Tibial nerve (tissue), 4 donors: ENCODE results near the gene HNRNPAB. TPM values are rescaled to one million over a fixed set of nuclear protein-coding genes. Genes with fewer than 3 reads are reported as not detected.

Source experiments
- DNase-seq, 2 donors: peaks; one replicate each; pipeline ENCODE4 v3.0.0-alpha.2; 2019; ENCODE audit warnings: low spot score in 2 of 2
- H3K27ac ChIP-seq, 4 donors: fragments of 200-600 bp; sonication (generic) in 3 of 4; one replicate each; pipeline ENCODE4 v1.5.1; 2017 to 2019; ENCODE audit warnings: mild to moderate bottlenecking in 1 of 4
- H3K27me3 ChIP-seq, 2 donors: fragments of 200-600 bp; sonication (generic) in 1 of 2; one replicate each; pipeline versions ENCODE4 v1.5.1 to v1.6.0; 2017 to 2019
- H3K36me3 ChIP-seq, 3 donors: fragments of 200-600 bp; sonication (generic); one replicate each; pipeline ENCODE4 v1.5.1; 2018 to 2019
- H3K4me1 ChIP-seq, 4 donors: fragments of 200-600 bp; sonication (generic) in 3 of 4; one replicate each; pipeline ENCODE4 v1.5.1; 2017 to 2019
- H3K4me3 ChIP-seq, 4 donors: fragments of 200-600 bp; sonication (generic) in 3 of 4; one replicate each; pipeline ENCODE4 v1.5.1; 2017 to 2019; ENCODE audit warnings: mild to moderate bottlenecking in 1 of 4, moderate library complexity in 1 of 4
- H3K9me3 ChIP-seq, 4 donors: fragments of 200-600 bp; sonication (generic) in 3 of 4; one replicate each; pipeline ENCODE4 v1.5.1; 2017 to 2019
- EP300 ChIP-seq, 2 donors: sonication (generic); formaldehyde crosslinking; IDR thresholded peaks; one replicate each; pipeline ENCODE4 v1.6.1; 2017; ENCODE audit warnings: antibody characterized with exemption in 2 of 2, mild to moderate bottlenecking in 1 of 2
- POLR2A ChIP-seq, 2 donors: fragments of 450-650 bp; IDR thresholded peaks; one replicate each; pipeline ENCODE4 v1.6.1; 2017; ENCODE audit warnings: antibody characterized with exemption in 2 of 2, mild to moderate bottlenecking in 2 of 2, moderate library complexity in 2 of 2
- WGBS, 2 donors: methylation state at CpG; one replicate each; pipeline ENCODE4 v1.1.5; 2018; 5-methylcytosine and 5-hydroxymethylcytosine counted together
- total RNA-seq, 4 donors: library from RNA; depleted of rRNA; stranded (reverse); fragments of >200 nt; gene quantifications; one replicate each; pipeline ENCODE4 v1.1.0, GENCODE V29; 2016
- TF ChIP-seq, protein P1 (sequence below), 5 experiments: fragments of 200-600 bp in 3 of 5; fragments of 450-650 bp in 2 of 5; sonication (generic) in 3 of 5; IDR thresholded peaks; one replicate each; pipeline ENCODE4 v1.5.1; 2016 to 2019; ENCODE audit warnings: antibody characterized with exemption in 5 of 5, mild to moderate bottlenecking in 3 of 5, moderate library complexity in 2 of 5

The HNRNPAB gene
- total RNA-seq, 4 donors from 2014 or later: 92.0 to 135 (median 122) TPM

DNA sequence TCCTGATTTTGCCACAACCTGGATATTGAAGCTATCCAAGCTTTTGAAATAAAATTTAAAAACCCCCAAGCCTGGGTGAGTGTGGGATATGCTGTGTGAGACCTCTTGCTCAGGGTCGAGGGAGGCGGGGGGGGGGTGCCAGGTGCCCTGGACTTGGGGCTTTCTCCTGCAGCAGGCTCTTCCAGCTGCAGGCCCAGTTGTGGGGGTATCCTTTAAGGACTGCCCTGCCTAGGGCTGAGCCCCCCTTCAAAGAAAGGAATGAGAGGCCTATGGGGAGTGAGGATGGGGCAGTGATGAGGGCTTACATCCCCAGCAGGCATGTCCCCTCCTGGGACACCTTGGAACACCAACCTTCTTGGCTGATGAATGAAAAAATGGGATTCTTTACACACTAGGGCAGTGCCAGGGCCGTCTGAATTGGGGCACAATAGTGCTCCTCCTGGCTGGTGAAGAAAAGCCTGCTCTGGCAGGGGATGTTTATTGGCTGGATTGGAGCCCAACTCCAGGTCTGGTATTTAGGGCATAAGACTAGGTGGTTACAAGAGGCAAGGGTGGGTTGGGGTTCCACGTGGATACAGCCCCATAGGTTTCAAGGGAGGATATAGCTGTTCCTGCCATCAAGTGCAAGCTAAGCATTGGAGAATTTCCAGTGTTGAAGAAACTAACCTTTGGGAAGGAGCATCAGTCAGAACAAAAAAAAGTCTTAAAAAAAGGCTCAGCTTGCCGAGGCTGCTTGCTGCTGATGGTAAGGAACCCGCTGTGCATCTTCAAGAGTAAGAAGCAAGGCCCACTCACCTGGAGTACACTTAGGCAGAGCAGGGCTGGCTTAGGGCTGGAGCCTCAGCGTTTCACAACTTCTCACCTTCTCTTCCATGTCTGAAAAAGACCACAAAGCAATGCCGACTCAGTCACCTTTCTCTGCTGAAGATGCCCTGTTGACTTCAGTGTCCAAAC is 7.0 kb downstream of the HNRNPAB start:
- Histone ChIP-seq H3K9me3 (no peaks in the 10 kb centered on the region), H3K36me3 (peaks cover 0 to 98% (median 46%) of the 10 kb centered on the region in 3 donors), H3K4me3 (no peak overlapping the region), H3K4me1 (peaks cover 0 to 31% (median 11%) of the 10 kb centered on the region in 4 donors), H3K27ac (no peak overlapping the region), H3K27me3 (no peaks in the 10 kb centered on the region)
- TF ChIP-seq, protein P1, sequence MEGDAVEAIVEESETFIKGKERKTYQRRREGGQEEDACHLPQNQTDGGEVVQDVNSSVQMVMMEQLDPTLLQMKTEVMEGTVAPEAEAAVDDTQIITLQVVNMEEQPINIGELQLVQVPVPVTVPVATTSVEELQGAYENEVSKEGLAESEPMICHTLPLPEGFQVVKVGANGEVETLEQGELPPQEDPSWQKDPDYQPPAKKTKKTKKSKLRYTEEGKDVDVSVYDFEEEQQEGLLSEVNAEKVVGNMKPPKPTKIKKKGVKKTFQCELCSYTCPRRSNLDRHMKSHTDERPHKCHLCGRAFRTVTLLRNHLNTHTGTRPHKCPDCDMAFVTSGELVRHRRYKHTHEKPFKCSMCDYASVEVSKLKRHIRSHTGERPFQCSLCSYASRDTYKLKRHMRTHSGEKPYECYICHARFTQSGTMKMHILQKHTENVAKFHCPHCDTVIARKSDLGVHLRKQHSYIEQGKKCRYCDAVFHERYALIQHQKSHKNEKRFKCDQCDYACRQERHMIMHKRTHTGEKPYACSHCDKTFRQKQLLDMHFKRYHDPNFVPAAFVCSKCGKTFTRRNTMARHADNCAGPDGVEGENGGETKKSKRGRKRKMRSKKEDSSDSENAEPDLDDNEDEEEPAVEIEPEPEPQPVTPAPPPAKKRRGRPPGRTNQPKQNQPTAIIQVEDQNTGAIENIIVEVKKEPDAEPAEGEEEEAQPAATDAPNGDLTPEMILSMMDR (IDR thresholded peaks at IDR 0.05): no peak
- TF ChIP-seq EP300 (IDR thresholded peaks at IDR 0.05): no peak
- DNase-seq: no peak
- 68 to 75% methylated on average over 8 of the region's 8 CpGs for WGBS, 2 donors

DNA sequence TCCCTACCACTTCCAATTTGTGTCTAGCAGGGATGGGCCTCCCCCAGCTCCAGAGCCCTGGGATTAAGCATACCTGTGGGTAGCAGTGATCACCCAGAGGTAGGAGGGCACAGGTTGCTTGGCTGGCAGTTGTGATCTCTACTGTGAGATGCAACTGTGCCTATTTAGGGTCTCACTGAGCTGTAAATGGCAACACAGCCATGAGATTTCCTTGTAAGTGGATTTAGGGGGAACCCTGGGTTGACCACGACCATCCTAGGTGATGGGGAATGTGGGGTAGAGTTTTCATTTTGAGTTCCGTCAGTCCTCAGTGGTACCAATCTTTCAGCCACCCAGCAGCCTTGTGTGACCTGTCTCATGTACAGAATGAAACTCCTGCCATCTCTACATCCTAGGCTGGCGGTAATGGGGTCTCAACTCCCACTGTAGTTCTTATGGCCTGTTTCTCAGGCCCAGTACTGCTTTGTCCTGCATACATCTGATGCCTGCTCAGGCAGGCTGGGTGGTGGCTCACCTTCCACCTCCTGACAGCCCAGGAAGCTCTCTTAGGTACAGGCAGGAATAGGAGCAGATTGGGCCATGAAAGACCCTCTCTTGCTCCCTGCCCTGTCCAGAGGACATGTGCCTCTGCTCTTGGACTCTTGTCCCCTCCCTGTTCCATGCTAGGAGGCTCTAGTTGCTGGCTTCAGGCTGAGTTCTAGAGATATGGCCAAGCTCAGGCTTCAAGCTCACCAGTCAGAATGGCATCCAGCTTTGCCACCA is 8.1 kb downstream of the HNRNPAB start:
- Histone ChIP-seq H3K27me3 (no peaks in the 10 kb centered on the region), H3K9me3 (no peaks in the 10 kb centered on the region), H3K36me3 (peaks cover 0 to 100% (median 39%) of the 10 kb centered on the region in 3 donors), H3K4me1 (peaks cover 0 to 20% (median under 1%) of the 10 kb centered on the region in 4 donors), H3K4me3 (no peak overlapping the region), H3K27ac (no peak overlapping the region)
- WGBS, 2 donors: 89 to 91% methylated on average over 3 of the region's 3 CpGs
- TF ChIP-seq EP300 (IDR thresholded peaks at IDR 0.05) (no peak), POLR2A (IDR thresholded peaks at IDR 0.05) (no peak)
- TF ChIP-seq, protein P1 (IDR thresholded peaks at IDR 0.05): no peak
- DNase-seq: no peak

DNA sequence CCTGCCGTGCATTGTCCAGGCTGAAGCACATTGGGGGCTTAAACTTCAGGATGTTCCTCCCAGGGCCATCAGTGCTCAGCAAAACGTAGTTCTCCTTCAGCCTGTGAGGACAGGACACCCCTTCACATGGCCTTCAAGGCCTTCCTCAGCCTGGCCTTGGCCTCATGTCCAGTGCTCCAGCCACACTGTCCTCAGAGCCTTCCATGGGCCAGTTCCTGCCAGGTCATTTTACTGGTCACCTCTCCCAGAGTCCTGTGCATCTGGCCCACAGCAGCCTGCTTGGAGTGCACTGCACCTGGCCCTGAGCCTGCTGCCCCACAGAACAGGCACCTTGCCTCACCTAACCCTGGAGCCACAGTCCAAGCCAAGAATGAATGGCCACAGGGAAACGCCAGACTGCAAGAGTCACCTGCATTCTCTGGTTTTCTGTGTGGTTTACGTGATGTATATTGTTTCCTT is 8.7 kb downstream of the HNRNPAB start:
- no peak overlapping the region for H3K27ac ChIP-seq
- 78 to 84% methylated on average over 4 of the region's 4 CpGs for WGBS, 2 donors

DNA sequence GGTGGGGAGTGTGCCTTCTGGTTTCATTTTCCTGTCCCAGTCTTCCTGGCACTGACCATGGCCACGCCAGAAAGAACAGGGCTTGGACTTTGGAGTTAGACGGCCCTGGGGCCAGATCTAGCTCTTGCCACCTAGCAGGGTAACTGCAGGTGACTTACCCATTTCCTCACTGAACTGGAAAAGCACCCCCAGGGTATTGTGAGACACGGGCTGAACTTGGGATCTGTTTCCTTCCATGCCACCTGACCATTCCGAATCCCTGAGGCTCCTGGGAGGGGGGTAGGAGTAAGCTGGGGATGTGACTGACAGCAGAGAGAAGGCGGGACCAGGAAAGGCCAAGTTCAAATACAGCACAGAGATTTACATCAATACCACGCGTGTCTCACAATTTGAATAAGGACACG is 9.4 kb downstream of the HNRNPAB start:
- TF ChIP-seq EP300 (IDR thresholded peaks at IDR 0.05): no peak
- TF ChIP-seq, protein P1 (IDR thresholded peaks at IDR 0.05): no peak
- no peak for TF ChIP-seq POLR2A (IDR thresholded peaks at IDR 0.05)
- WGBS, 2 donors: 60 to 67% methylated on average over 8 of the region's 8 CpGs

More for the DNA sequence above, 8.7 kb downstream of the HNRNPAB start:
- Histone ChIP-seq H3K27me3 (no peaks in the 10 kb centered on the region), H3K9me3 (no peaks in the 10 kb centered on the region), H3K4me3 (no peak overlapping the region), H3K4me1 (peaks cover 0 to 14% (median 0%) of the 10 kb centered on the region in 4 donors), H3K36me3 (peaks cover 0 to 99% (median 35%) of the 10 kb centered on the region in 3 donors)
- TF ChIP-seq POLR2A (IDR thresholded peaks at IDR 0.05): no peak
- TF ChIP-seq, protein P1 (IDR thresholded peaks at IDR 0.05): no peak
- DNase-seq: no peak

More for the DNA sequence above, 9.4 kb downstream of the HNRNPAB start:
- H3K36me3 ChIP-seq: peaks cover 0 to 99% (median 30%) of the 10 kb centered on the region in 3 donors
- H3K9me3 ChIP-seq: no peaks in the 10 kb centered on the region
- no peaks in the 10 kb centered on the region for H3K27me3 ChIP-seq
- DNase-seq: no peak
- peaks cover 0 to 7% (median 0%) of the 10 kb centered on the region in 4 donors for H3K4me1 ChIP-seq
- peak overlapping the region in 1 of 4 donors; percentile 31 for H3K27ac ChIP-seq
- H3K4me3 ChIP-seq: no peak overlapping the region
